Skin epidermis (tissue), 12 donors: ENCODE measurements around the gene CTLA4.

ENCODE experiments used
- H3K27ac ChIP-seq, 21 experiments: fragments of 200-600 bp; sonication (generic) in 11 of 21; one replicate each; pipeline ENCODE4 v1.5.0; 2020; ENCODE audit warnings: mild to moderate bottlenecking in 3 of 21, inconsistent platforms in 2 of 21, moderate library complexity in 2 of 21
- H3K4me3 ChIP-seq, 7 experiments: fragments of 200-600 bp; sonication (generic) in 2 of 7; one replicate each; pipeline ENCODE4 v1.5.0; 2020; ENCODE audit warnings: inconsistent platforms in 2 of 7, mild to moderate bottlenecking in 2 of 7, moderate library complexity in 1 of 7

CTLA4 gene

GRCh38 chr2:203867561-203868200 is at the start of gene CTLA4:
Gene CTLA4, plus strand, starts transcription at chr2:203867771. Its CDS starts 172 bp downstream, at chr2:203867943.
- H3K27ac ChIP-seq, result peak within 1 kb of the TSS in 14 of 21 experiments; percentile 3 to 86 (median 64)
- H3K4me3 ChIP-seq, result peak within 1 kb of the TSS in 5 of 7 experiments; percentile 1 to 30 (median 13)

- no peak overlapping the region for H3K27ac ChIP-seq
- no peak overlapping the region for H3K4me3 ChIP-seq
Observed at GRCh38 chr2:203818656-203819055, 48.9 kb upstream of the CTLA4 start.

- Histone ChIP-seq H3K4me3 (no peak overlapping the region), H3K27ac (no peak overlapping the region)
Observed at GRCh38 chr2:203819434-203820133, 48.0 kb upstream of the CTLA4 start.

GRCh38 chr2:203820969-203821368 is 46.6 kb upstream of the CTLA4 start:
- Histone ChIP-seq H3K27ac (no peak overlapping the region), H3K4me3 (no peak overlapping the region)

GRCh38 chr2:203822240-203822639 is 45.3 kb upstream of the CTLA4 start:
- Histone ChIP-seq H3K27ac (no peak overlapping the region), H3K4me3 (no peak overlapping the region)

GRCh38 chr2:203823173-203823572 is 44.4 kb upstream of the CTLA4 start:
- Histone ChIP-seq H3K27ac (no peak overlapping the region), H3K4me3 (no peak overlapping the region)

GRCh38 chr2:203824057-203824456 is 43.5 kb upstream of the CTLA4 start:
- H3K4me3 ChIP-seq, result no peak overlapping the region

GRCh38 chr2:203824603-203825002 is 43.0 kb upstream of the CTLA4 start:
- Histone ChIP-seq H3K4me3 (no peak overlapping the region), H3K27ac (no peak overlapping the region)

More at GRCh38 chr2:203824057-203824456, 43.5 kb upstream of the CTLA4 start:
- H3K27ac ChIP-seq, result no peak overlapping the region

GRCh38 chr2:203826704-203827103 is 40.9 kb upstream of the CTLA4 start:
- H3K4me3 ChIP-seq, result no peak overlapping the region

GRCh38 chr2:203830304-203831055 is 37.1 kb upstream of the CTLA4 start:
- no peak overlapping the region for H3K27ac ChIP-seq
- H3K4me3 ChIP-seq, result no peak overlapping the region

More at GRCh38 chr2:203826704-203827103, 40.9 kb upstream of the CTLA4 start:
- H3K27ac ChIP-seq, result no peak overlapping the region

GRCh38 chr2:203835420-203835819 is 32.2 kb upstream of the CTLA4 start:
- no peak overlapping the region for H3K4me3 ChIP-seq
- peak overlapping the region in 3 of 21 experiments; percentile 23 to 61 (median 26) for H3K27ac ChIP-seq

GRCh38 chr2:203835892-203836800 is 31.4 kb upstream of the CTLA4 start:
- no peak overlapping the region for H3K4me3 ChIP-seq
- peak overlapping the region in 3 of 21 experiments; percentile 23 to 61 (median 26) for H3K27ac ChIP-seq

- no peak overlapping the region for H3K4me3 ChIP-seq
- H3K27ac ChIP-seq, result no peak overlapping the region
Observed at GRCh38 chr2:203840655-203841205, 26.8 kb upstream of the CTLA4 start.

GRCh38 chr2:203841654-203842053 is 25.9 kb upstream of the CTLA4 start:
- Histone ChIP-seq H3K27ac (no peak overlapping the region), H3K4me3 (no peak overlapping the region)

- H3K4me3 ChIP-seq, result no peak overlapping the region
- H3K27ac ChIP-seq, result no peak overlapping the region
Observed at GRCh38 chr2:203842373-203842772, 25.2 kb upstream of the CTLA4 start.

- no peak overlapping the region for H3K4me3 ChIP-seq
- no peak overlapping the region for H3K27ac ChIP-seq
Observed at GRCh38 chr2:203846490-203847105, 21.0 kb upstream of the CTLA4 start.

- H3K4me3 ChIP-seq, result no peak overlapping the region
- H3K27ac ChIP-seq, result no peak overlapping the region
Observed at GRCh38 chr2:203849010-203849409, 18.6 kb upstream of the CTLA4 start.

GRCh38 chr2:203852760-203853159 is 14.8 kb upstream of the CTLA4 start:
- Histone ChIP-seq H3K4me3 (no peak overlapping the region), H3K27ac (peak overlapping the region in 1 of 21 experiments; percentile 77)

GRCh38 chr2:203853271-203853670 is 14.3 kb upstream of the CTLA4 start:
- peak overlapping the region in 6 of 21 experiments; percentile 17 to 77 (median 62) for H3K27ac ChIP-seq
- H3K4me3 ChIP-seq, result no peak overlapping the region
